ENCODE results near the gene WNK2. TPM values are rescaled to one million over a fixed set of nuclear protein-coding genes. Genes with fewer than 3 reads are reported as not detected.

The WNK2 gene
- total and polyA plus RNA-seq, 2 donors (not counting 3 experiments of a cell fraction or from before 2014, with no cell fraction given), result not detected

DNA sequence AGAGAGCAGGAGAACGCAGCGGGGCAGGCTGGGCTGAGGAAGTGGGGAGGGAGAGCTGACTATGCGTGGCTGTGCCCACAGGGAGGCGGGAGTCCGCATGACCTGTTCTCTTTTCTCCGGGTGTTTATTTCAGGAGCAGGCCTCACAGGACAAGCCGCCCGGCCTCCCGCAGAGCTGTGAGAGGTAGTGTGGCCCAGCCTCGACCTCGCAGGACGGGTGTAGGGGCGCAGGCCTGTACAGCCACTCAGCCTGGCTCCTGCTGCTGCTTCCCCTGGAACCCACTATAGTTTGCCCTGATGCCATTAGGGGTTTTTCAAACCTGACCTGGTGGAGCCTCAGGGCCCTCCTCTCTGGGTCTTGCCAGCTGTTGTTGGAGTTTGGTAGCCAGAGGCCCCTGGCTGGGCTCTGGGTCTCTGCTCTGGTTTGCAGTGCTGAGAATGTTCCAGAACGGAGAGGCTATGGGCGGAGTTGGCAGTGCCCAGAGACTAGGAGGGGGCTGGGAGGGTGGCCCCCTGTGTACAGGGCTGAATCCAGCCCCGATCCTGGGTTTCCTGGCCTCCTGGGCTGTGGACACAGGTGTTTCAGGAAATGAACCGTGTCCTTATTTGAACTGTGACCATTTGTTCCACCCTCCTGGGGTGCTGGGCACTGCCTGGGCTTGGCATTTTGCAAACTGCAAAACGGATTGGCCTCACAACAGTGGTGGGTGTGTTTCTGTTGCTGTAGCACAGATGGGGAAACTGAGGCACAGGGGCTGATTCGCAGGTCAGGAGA, 78.8 kb downstream of the WNK2 start:
- Histone ChIP-seq H3K36me3 (ENCODE audit: control insufficient read depth in 2 of 2, extremely low read depth in 1 of 2, insufficient read depth in 2 of 2, low read length in 2 of 2) (no peaks in the 10 kb centered on the region), H2AFZ (ENCODE audit: low read depth, low read length) (no peak overlapping the region), H3K9me1 (replicated peaks; ENCODE audit: control insufficient read depth, extremely low read depth, insufficient read depth, low read length) (no peaks in the 10 kb centered on the region), H3K79me2 (ENCODE audit: control insufficient read depth, insufficient read depth, low read length) (no peaks in the 10 kb centered on the region), H3K27me3 (ENCODE audit: control insufficient read depth in 2 of 2, insufficient read depth in 2 of 2, low read length in 2 of 2) (no peaks in the 10 kb centered on the region), H3K4me1 (ENCODE audit: control insufficient read depth, extremely low read depth, insufficient read depth, low read length) (no peaks in the 10 kb centered on the region), H4K20me1 (replicated peaks; ENCODE audit: control insufficient read depth, extremely low read depth, insufficient read depth, low read length) (no peaks in the 10 kb centered on the region), H3K27ac (ENCODE audit: insufficient read depth, low read depth, low read length) (no peak overlapping the region), H3K4me3 (replicated peaks in 1 of 3; ENCODE audit: insufficient read depth in 1 of 3, low read depth in 1 of 3, low read length in 3 of 3) (no peak overlapping the region), H3K4me2 (ENCODE audit: insufficient read depth, low read length) (no peak overlapping the region), H3K9me3 (replicated peaks; ENCODE audit: control insufficient read depth, insufficient read depth, low read length) (no peaks in the 10 kb centered on the region), H3K9ac (replicated peaks; ENCODE audit: extremely low read depth, insufficient read depth, low read length) (no peak overlapping the region)
- DNase-seq (ENCODE audit: low read depth, low spot score), result no peak
- intact Hi-C loops (cut with micrococcal nuclease) (no loop called here), dilution Hi-C loops (cut with MboI; ENCODE audit: extremely low pct_ligation_motif_present, low sequenced_read_pairs) (no loop called here)
- ChIA-PET CTCF (interaction anchor here (1.7 kb wide), 1 partner anchor 40 kb away, joined by 6 read pairs; no protein-coding TSS in a partner anchor), POLR2A (no interaction called here)
- FAIRE-seq, result no peak
- TF ChIP-seq, protein P1, sequence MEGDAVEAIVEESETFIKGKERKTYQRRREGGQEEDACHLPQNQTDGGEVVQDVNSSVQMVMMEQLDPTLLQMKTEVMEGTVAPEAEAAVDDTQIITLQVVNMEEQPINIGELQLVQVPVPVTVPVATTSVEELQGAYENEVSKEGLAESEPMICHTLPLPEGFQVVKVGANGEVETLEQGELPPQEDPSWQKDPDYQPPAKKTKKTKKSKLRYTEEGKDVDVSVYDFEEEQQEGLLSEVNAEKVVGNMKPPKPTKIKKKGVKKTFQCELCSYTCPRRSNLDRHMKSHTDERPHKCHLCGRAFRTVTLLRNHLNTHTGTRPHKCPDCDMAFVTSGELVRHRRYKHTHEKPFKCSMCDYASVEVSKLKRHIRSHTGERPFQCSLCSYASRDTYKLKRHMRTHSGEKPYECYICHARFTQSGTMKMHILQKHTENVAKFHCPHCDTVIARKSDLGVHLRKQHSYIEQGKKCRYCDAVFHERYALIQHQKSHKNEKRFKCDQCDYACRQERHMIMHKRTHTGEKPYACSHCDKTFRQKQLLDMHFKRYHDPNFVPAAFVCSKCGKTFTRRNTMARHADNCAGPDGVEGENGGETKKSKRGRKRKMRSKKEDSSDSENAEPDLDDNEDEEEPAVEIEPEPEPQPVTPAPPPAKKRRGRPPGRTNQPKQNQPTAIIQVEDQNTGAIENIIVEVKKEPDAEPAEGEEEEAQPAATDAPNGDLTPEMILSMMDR (IDR thresholded peaks at IDR 0.05; ENCODE audit: extremely low read depth in 1 of 2, insufficient read depth in 1 of 2, low read depth in 1 of 2, low read length in 2 of 2), result no peak
- BruUV-seq (replicated peaks), result no TSS peak

DNA sequence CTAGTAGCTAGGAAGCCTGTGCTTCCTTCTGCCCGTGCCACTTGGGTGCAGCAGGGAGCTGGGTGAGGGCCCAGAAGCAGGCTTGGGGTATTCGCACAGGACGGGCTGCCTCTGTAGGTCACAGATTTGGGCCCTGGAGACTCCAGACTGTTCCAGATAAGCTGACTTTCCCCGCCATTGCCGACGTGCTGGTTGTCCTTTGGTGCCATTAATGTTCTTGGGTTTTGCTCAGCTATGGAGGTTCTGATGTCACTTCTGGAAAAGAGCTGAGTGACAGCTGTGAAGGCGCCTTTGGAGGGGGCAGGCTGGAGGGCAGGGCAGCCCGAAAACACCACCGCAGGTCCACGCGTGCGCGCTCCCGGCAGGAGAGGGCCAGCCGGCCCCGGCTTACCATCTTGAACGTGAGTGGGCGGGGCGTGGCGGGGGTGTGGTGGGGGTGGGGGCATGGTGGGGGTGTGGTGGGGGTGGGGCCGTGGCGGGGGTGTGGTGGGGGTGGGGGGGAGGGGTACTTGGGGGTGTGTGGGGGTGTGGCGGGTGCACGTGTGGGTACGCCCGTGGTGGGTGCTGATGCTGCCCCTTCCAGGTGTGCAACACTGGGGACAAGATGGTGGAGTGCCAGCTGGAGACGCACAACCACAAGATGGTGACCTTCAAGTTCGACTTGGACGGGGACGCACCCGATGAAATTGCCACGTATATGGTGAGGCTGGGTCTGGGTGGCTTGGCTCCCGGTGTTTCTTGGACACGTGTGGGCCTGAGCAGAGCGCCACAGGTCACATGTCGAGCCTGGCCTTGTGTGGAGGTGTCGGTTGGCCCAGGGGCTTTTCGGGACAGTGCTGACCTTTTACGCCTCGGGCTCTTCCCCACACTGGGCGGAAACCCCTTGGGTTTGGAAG, 79.6 kb downstream of the WNK2 start:
- dilution Hi-C loops (cut with MboI; ENCODE audit: extremely low pct_ligation_motif_present, low sequenced_read_pairs) (no loop called here), intact Hi-C loops (cut with micrococcal nuclease) (no loop called here)
- no peak overlapping the region for H3K4me3 ChIP-seq (replicated peaks in 1 of 3; ENCODE audit: insufficient read depth in 1 of 3, low read depth in 1 of 3, low read length in 3 of 3)
- H3K9ac ChIP-seq (replicated peaks; ENCODE audit: extremely low read depth, insufficient read depth, low read length), result no peak overlapping the region
- no peaks in the 10 kb centered on the region for H3K9me3 ChIP-seq (replicated peaks; ENCODE audit: control insufficient read depth, insufficient read depth, low read length)
- no peaks in the 10 kb centered on the region for H3K4me1 ChIP-seq (ENCODE audit: control insufficient read depth, extremely low read depth, insufficient read depth, low read length)
- H4K20me1 ChIP-seq (replicated peaks; ENCODE audit: control insufficient read depth, extremely low read depth, insufficient read depth, low read length), result no peaks in the 10 kb centered on the region
- no peak overlapping the region for H3K4me2 ChIP-seq (ENCODE audit: insufficient read depth, low read length)
- no peaks in the 10 kb centered on the region for H3K27me3 ChIP-seq (ENCODE audit: control insufficient read depth in 2 of 2, insufficient read depth in 2 of 2, low read length in 2 of 2)
- no peak overlapping the region for H2AFZ ChIP-seq (ENCODE audit: low read depth, low read length)
- FAIRE-seq (no peak), DNase-seq (ENCODE audit: low read depth, low spot score) (no peak)
- no peak overlapping the region for H3K27ac ChIP-seq (ENCODE audit: insufficient read depth, low read depth, low read length)
- BruUV-seq (replicated peaks), result no TSS peak
- POLR2A ChIA-PET, result no interaction called here
- CTCF ChIA-PET, result no interaction called here
- no peaks in the 10 kb centered on the region for H3K9me1 ChIP-seq (replicated peaks; ENCODE audit: control insufficient read depth, extremely low read depth, insufficient read depth, low read length)
- H3K79me2 ChIP-seq (ENCODE audit: control insufficient read depth, insufficient read depth, low read length), result no peaks in the 10 kb centered on the region
- TF ChIP-seq, protein P1 (IDR thresholded peaks at IDR 0.05; ENCODE audit: extremely low read depth in 1 of 2, insufficient read depth in 1 of 2, low read depth in 1 of 2, low read length in 2 of 2), result no peak
- TF ChIP-seq POLR2A (IDR thresholded peaks at IDR 0.05; ENCODE audit: low read depth, low read length) (no peak), JUN (IDR thresholded peaks at IDR 0.05; ENCODE audit: borderline replicate concordance, insufficient read depth, insufficient read length, low read depth) (no peak), GATA2 (IDR thresholded peaks at IDR 0.05; ENCODE audit: insufficient read depth, insufficient read length, low read depth, low read length) (no peak), EZH2 (IDR thresholded peaks at IDR 0.05; ENCODE audit: borderline replicate concordance, low read depth, low read length, severe bottlenecking) (no peak), FOS (IDR thresholded peaks at IDR 0.05; ENCODE audit: borderline replicate concordance, insufficient read depth, low read length) (no peak), MYC (IDR thresholded peaks at IDR 0.05; ENCODE audit: low read depth, low read length) (no peak), POLR2AphosphoS5 (IDR thresholded peaks at IDR 0.05; ENCODE audit: insufficient read depth, low read depth, low read length) (no peak)
- TF ChIP-seq, protein P2, sequence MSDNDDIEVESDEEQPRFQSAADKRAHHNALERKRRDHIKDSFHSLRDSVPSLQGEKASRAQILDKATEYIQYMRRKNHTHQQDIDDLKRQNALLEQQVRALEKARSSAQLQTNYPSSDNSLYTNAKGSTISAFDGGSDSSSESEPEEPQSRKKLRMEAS (IDR thresholded peaks at IDR 0.05; ENCODE audit: insufficient read depth, insufficient read length), result no peak
- no peaks in the 10 kb centered on the region for H3K36me3 ChIP-seq (ENCODE audit: control insufficient read depth in 2 of 2, extremely low read depth in 1 of 2, insufficient read depth in 2 of 2, low read length in 2 of 2)

Data from endothelial cell of umbilical vein (primary cell).